ENCODE data around the gene ZDHHC16. TPM values are rescaled to one million over a fixed set of nuclear protein-coding genes. Genes with fewer than 3 reads are reported as not detected.
A peak's percentile ranks its signal among the peaks of the same experiment; 100 is the strongest.

Gene ZDHHC16
- total and polyA plus RNA-seq, 2 donors (not counting 1 experiment from before 2014, with no cell fraction given), result 24.1 to 41.5 TPM

GRCh38 chr10:97425964-97426775, 19.8 kb upstream of the ZDHHC16 start, which contains the start of gene PGAM1:
PGAM1 (plus strand) TSS chr10:97426191; CDS start chr10:97426308, 117 bp downstream.
- Histone ChIP-seq H3K9me3 (ENCODE audit: control extremely low read depth in 1 of 3, control insufficient read depth in 2 of 3, insufficient read depth in 1 of 3, low read length in 2 of 3) (no peaks in the 10 kb centered on the region), H3K27ac (ENCODE audit: low read length in 2 of 2) (peak within 1 kb of the TSS; percentile 72 to 81), H3K9ac (ENCODE audit: low read length) (peak within 1 kb of the TSS; percentile 83), H4K20me1 (ENCODE audit: control insufficient read depth, insufficient read depth, low read length, poor library complexity, severe bottlenecking) (peaks cover 7% of the 10 kb centered on the region), H3K4me3 (ENCODE audit: control extremely low read depth in 1 of 5, extremely low read depth in 1 of 5, insufficient read depth in 1 of 5, low read depth in 2 of 5, low read length in 4 of 5) (peak within 1 kb of the TSS; percentile 72 to 87 (median 80)), H3K36me3 (replicated peaks in 1 of 2; ENCODE audit: control extremely low read depth in 1 of 2, control insufficient read depth in 1 of 2, extremely low read depth in 1 of 2, insufficient read depth in 2 of 2, low read length in 1 of 2) (peaks cover 2 to 23% of the 10 kb centered on the region in 2 experiments), H3K27me3 (replicated peaks in 1 of 4; ENCODE audit: control extremely low read depth in 1 of 4, control insufficient read depth in 3 of 4, insufficient read depth in 4 of 4, low read length in 3 of 4) (no peaks in the 10 kb centered on the region), H3K79me2 (ENCODE audit: control insufficient read depth, insufficient read depth, low read length) (peaks cover 35% of the 10 kb centered on the region), H3K4me1 (ENCODE audit: control insufficient read depth in 2 of 2, insufficient read depth in 2 of 2, low read length in 2 of 2) (peaks cover 21 to 31% of the 10 kb centered on the region in 2 donors), H3K4me2 (replicated peaks; ENCODE audit: low read depth, low read length, poor library complexity, severe bottlenecking) (peak within 1 kb of the TSS; percentile 89), H2AFZ (ENCODE audit: insufficient read depth, low read depth, low read length, poor library complexity, severe bottlenecking) (peak within 1 kb of the TSS; percentile 97)
- under 1% methylated on average over 72 of the region's 90 CpGs for WGBS (ENCODE audit: insufficient coverage)
- no peak for TF ChIP-seq EZH2 (IDR thresholded peaks at IDR 0.05; ENCODE audit: borderline replicate concordance, insufficient read depth, low read depth, low read length, poor library complexity, severe bottlenecking)
- peak; percentile 65 for TF ChIP-seq CTCF (IDR thresholded peaks at IDR 0.05)
- CTCF ChIA-PET, result interaction anchor here (1.0 kb wide), 1 partner anchor 147 kb away, joined by 3 read pairs; no protein-coding TSS in a partner anchor
- DNase-seq (peak; percentile 98), ATAC-seq (ENCODE audit: low read depth) (peak; percentile 87)
- Mint-ChIP-seq H3K27me3 (no peaks in the 10 kb centered on the region), H3K27ac (peak within 1 kb of the TSS; percentile 99), H3K4me1 (peaks cover 43% of the 10 kb centered on the region), H3K9me3 (ENCODE audit: insufficient read depth) (no peaks in the 10 kb centered on the region), H3K4me3 (peak within 1 kb of the TSS; percentile 97)
- intact Hi-C loops (cut with micrococcal nuclease), result loop anchor here (1.0 kb wide), 4 partner anchors 19 to 72 kb away; partner anchors contain the start of genes EXOSC1, MMS19, RRP12 and UBTD1
- POLR2A ChIA-PET, result no interaction called here

Measured in B cell (primary cell).